ENCODE results near the gene RELB.

RELB gene

GRCh38 chr19:45050036-45050435, 48.8 kb downstream of the RELB start:
- H3K27ac ChIP-seq (ENCODE audit: insufficient read depth in 1 of 2, low read depth in 1 of 2, low read length in 2 of 2, poor library complexity in 1 of 2, severe bottlenecking in 2 of 2) = no peak overlapping the region
- H3K36me3 ChIP-seq (ENCODE audit: control insufficient read depth in 4 of 4, insufficient read depth in 4 of 4, low read length in 3 of 4) = peaks cover 8 to 61% (median 41%) of the 10 kb centered on the region in 4 experiments
- H3K4me3 ChIP-seq (ENCODE audit: control insufficient read depth in 1 of 7, extremely low read depth in 1 of 7, insufficient read depth in 4 of 7, low read depth in 2 of 7, low read length in 6 of 7) = no peak overlapping the region
- WGBS (ENCODE audit: insufficient coverage) = 91% methylated on average over 5 of the region's 6 CpGs
- peaks cover 2 to 25% (median 19%) of the 10 kb centered on the region in 4 experiments for H3K4me1 ChIP-seq (ENCODE audit: control extremely low read depth in 1 of 4, control insufficient read depth in 4 of 4, insufficient read depth in 4 of 4, low read length in 3 of 4)
- no peaks in the 10 kb centered on the region for H3K9me3 ChIP-seq (ENCODE audit: control extremely low read depth in 1 of 5, control insufficient read depth in 4 of 5, insufficient read depth in 2 of 5, low read depth in 1 of 5, low read length in 4 of 5)
- POLR2A ChIA-PET = no interaction called here
- no peaks in the 10 kb centered on the region for H3K27me3 ChIP-seq (replicated peaks in 2 of 5; ENCODE audit: control insufficient read depth in 4 of 5, insufficient read depth in 5 of 5, low read length in 4 of 5)
- CTCF ChIA-PET = interaction anchor here (1.1 to 2.4 kb wide), 5 partner anchors 8 to 76 kb away, joined by 3 to 14 read pairs (median 6); partner anchors contain the start of gene CLASRP
- DNase-seq = no peak

- H3K9me3 ChIP-seq (ENCODE audit: control extremely low read depth in 1 of 5, control insufficient read depth in 4 of 5, insufficient read depth in 2 of 5, low read depth in 1 of 5, low read length in 4 of 5) = no peaks in the 10 kb centered on the region
- ChIA-PET POLR2A (no interaction called here), CTCF (interaction anchor here (1.1 to 1.8 kb wide), 2 partner anchors 10 to 13 kb away, joined by 3 to 6 read pairs; no protein-coding TSS in a partner anchor)
- peaks cover 0 to 12% (median 6%) of the 10 kb centered on the region in 4 experiments for H3K4me1 ChIP-seq (ENCODE audit: control extremely low read depth in 1 of 4, control insufficient read depth in 4 of 4, insufficient read depth in 4 of 4, low read length in 3 of 4)
- H3K27ac ChIP-seq (ENCODE audit: insufficient read depth in 1 of 2, low read depth in 1 of 2, low read length in 2 of 2, poor library complexity in 1 of 2, severe bottlenecking in 2 of 2) = no peak overlapping the region
- WGBS (ENCODE audit: insufficient coverage) = 91% methylated on average over 7 of the region's 9 CpGs
- no peak for DNase-seq
- H3K27me3 ChIP-seq (replicated peaks in 2 of 5; ENCODE audit: control insufficient read depth in 4 of 5, insufficient read depth in 5 of 5, low read length in 4 of 5) = no peaks in the 10 kb centered on the region
- H3K36me3 ChIP-seq (ENCODE audit: control insufficient read depth in 4 of 4, insufficient read depth in 4 of 4, low read length in 3 of 4) = peaks cover 5 to 62% (median 45%) of the 10 kb centered on the region in 4 experiments
- no peak overlapping the region for H3K4me3 ChIP-seq (ENCODE audit: control insufficient read depth in 1 of 7, extremely low read depth in 1 of 7, insufficient read depth in 4 of 7, low read depth in 2 of 7, low read length in 6 of 7)
These were observed 50.8 kb downstream of the RELB start for GRCh38 chr19:45051929-45052579.

- Histone ChIP-seq H3K36me3 (ENCODE audit: control insufficient read depth in 4 of 4, insufficient read depth in 4 of 4, low read length in 3 of 4) (peaks cover 21 to 93% (median 82%) of the 10 kb centered on the region in 4 experiments), H3K27ac (ENCODE audit: insufficient read depth in 1 of 2, low read depth in 1 of 2, low read length in 2 of 2, poor library complexity in 1 of 2, severe bottlenecking in 2 of 2) (no peak overlapping the region), H3K9me3 (ENCODE audit: control extremely low read depth in 1 of 5, control insufficient read depth in 4 of 5, insufficient read depth in 2 of 5, low read depth in 1 of 5, low read length in 4 of 5) (no peaks in the 10 kb centered on the region), H3K4me3 (ENCODE audit: control insufficient read depth in 1 of 7, extremely low read depth in 1 of 7, insufficient read depth in 4 of 7, low read depth in 2 of 7, low read length in 6 of 7) (no peak overlapping the region), H3K4me1 (ENCODE audit: control extremely low read depth in 1 of 4, control insufficient read depth in 4 of 4, insufficient read depth in 4 of 4, low read length in 3 of 4) (no peaks in the 10 kb centered on the region), H3K27me3 (replicated peaks in 2 of 5; ENCODE audit: control insufficient read depth in 4 of 5, insufficient read depth in 5 of 5, low read length in 4 of 5) (no peaks in the 10 kb centered on the region)
- ChIA-PET POLR2A (no interaction called here), CTCF (interaction anchor here (0.8 to 6.6 kb wide), 5 partner anchors 15 to 68 kb away, joined by 3 to 59 read pairs (median 3); partner anchors contain the start of gene CLASRP)
- WGBS (ENCODE audit: insufficient coverage) = 98% methylated on average over 8 of the region's 8 CpGs
- DNase-seq = no peak
These were observed 55.6 kb downstream of the RELB start for GRCh38 chr19:45056831-45057230.

GRCh38 chr19:45057444-45057843, 56.2 kb downstream of the RELB start:
- no peak for DNase-seq
- no peak overlapping the region for H3K27ac ChIP-seq (ENCODE audit: insufficient read depth in 1 of 2, low read depth in 1 of 2, low read length in 2 of 2, poor library complexity in 1 of 2, severe bottlenecking in 2 of 2)
- H3K27me3 ChIP-seq (replicated peaks in 2 of 5; ENCODE audit: control insufficient read depth in 4 of 5, insufficient read depth in 5 of 5, low read length in 4 of 5) = no peaks in the 10 kb centered on the region
- H3K36me3 ChIP-seq (ENCODE audit: control insufficient read depth in 4 of 4, insufficient read depth in 4 of 4, low read length in 3 of 4) = peaks cover 18 to 91% (median 80%) of the 10 kb centered on the region in 4 experiments
- ChIA-PET CTCF (interaction anchor here (0.5 to 6.6 kb wide), 8 partner anchors 10 to 281 kb away, joined by 3 to 59 read pairs (median 3); partner anchors contain the start of gene CLASRP), POLR2A (interaction anchor here (0.6 kb wide), 1 partner anchor 42 kb away, joined by 5 read pairs; no protein-coding TSS in a partner anchor)
- H3K4me3 ChIP-seq (ENCODE audit: control insufficient read depth in 1 of 7, extremely low read depth in 1 of 7, insufficient read depth in 4 of 7, low read depth in 2 of 7, low read length in 6 of 7) = no peak overlapping the region
- no peaks in the 10 kb centered on the region for H3K4me1 ChIP-seq (ENCODE audit: control extremely low read depth in 1 of 4, control insufficient read depth in 4 of 4, insufficient read depth in 4 of 4, low read length in 3 of 4)
- 95% methylated on average over 9 of the region's 9 CpGs for WGBS (ENCODE audit: insufficient coverage)
- no peaks in the 10 kb centered on the region for H3K9me3 ChIP-seq (ENCODE audit: control extremely low read depth in 1 of 5, control insufficient read depth in 4 of 5, insufficient read depth in 2 of 5, low read depth in 1 of 5, low read length in 4 of 5)

GRCh38 chr19:45058622-45059159, 57.4 kb downstream of the RELB start:
- WGBS (ENCODE audit: insufficient coverage) = 95% methylated on average over 14 of the region's 14 CpGs
- Histone ChIP-seq H3K36me3 (ENCODE audit: control insufficient read depth in 4 of 4, insufficient read depth in 4 of 4, low read length in 3 of 4) (peaks cover 21 to 88% (median 76%) of the 10 kb centered on the region in 4 experiments), H3K27ac (ENCODE audit: insufficient read depth in 1 of 2, low read depth in 1 of 2, low read length in 2 of 2, poor library complexity in 1 of 2, severe bottlenecking in 2 of 2) (no peak overlapping the region), H3K4me1 (ENCODE audit: control extremely low read depth in 1 of 4, control insufficient read depth in 4 of 4, insufficient read depth in 4 of 4, low read length in 3 of 4) (no peaks in the 10 kb centered on the region), H3K4me3 (ENCODE audit: control insufficient read depth in 1 of 7, extremely low read depth in 1 of 7, insufficient read depth in 4 of 7, low read depth in 2 of 7, low read length in 6 of 7) (no peak overlapping the region), H3K9me3 (ENCODE audit: control extremely low read depth in 1 of 5, control insufficient read depth in 4 of 5, insufficient read depth in 2 of 5, low read depth in 1 of 5, low read length in 4 of 5) (no peaks in the 10 kb centered on the region), H3K27me3 (replicated peaks in 2 of 5; ENCODE audit: control insufficient read depth in 4 of 5, insufficient read depth in 5 of 5, low read length in 4 of 5) (no peaks in the 10 kb centered on the region)
- CTCF ChIA-PET = interaction anchor here (1.0 to 6.6 kb wide), 12 partner anchors 9 to 280 kb away, joined by 3 to 59 read pairs (median 4); partner anchors contain the start of genes APOE and CLASRP
- POLR2A ChIA-PET = interaction anchor here (0.6 kb wide), 1 partner anchor 20 kb away, joined by 7 read pairs; the partner anchor contains the start of gene CLASRP
- DNase-seq = no peak

- ChIA-PET CTCF (interaction anchor here (0.7 to 6.6 kb wide), 28 partner anchors 9 to 280 kb away, joined by 3 to 59 read pairs (median 4); partner anchors contain the start of genes APOE and CLASRP), POLR2A (no interaction called here)
- WGBS (ENCODE audit: insufficient coverage) = 80% methylated on average over 11 of the region's 16 CpGs
These were observed 58.1 kb downstream of the RELB start for GRCh38 chr19:45059258-45059965.

More at GRCh38 chr19:45059258-45059965, 58.1 kb downstream of the RELB start:
- Histone ChIP-seq H3K9me3 (ENCODE audit: control extremely low read depth in 1 of 5, control insufficient read depth in 4 of 5, insufficient read depth in 2 of 5, low read depth in 1 of 5, low read length in 4 of 5) (no peaks in the 10 kb centered on the region), H3K27me3 (replicated peaks in 2 of 5; ENCODE audit: control insufficient read depth in 4 of 5, insufficient read depth in 5 of 5, low read length in 4 of 5) (no peaks in the 10 kb centered on the region), H3K36me3 (ENCODE audit: control insufficient read depth in 4 of 4, insufficient read depth in 4 of 4, low read length in 3 of 4) (peaks cover 21 to 90% (median 75%) of the 10 kb centered on the region in 4 experiments), H3K27ac (ENCODE audit: insufficient read depth in 1 of 2, low read depth in 1 of 2, low read length in 2 of 2, poor library complexity in 1 of 2, severe bottlenecking in 2 of 2) (no peak overlapping the region), H3K4me1 (ENCODE audit: control extremely low read depth in 1 of 4, control insufficient read depth in 4 of 4, insufficient read depth in 4 of 4, low read length in 3 of 4) (no peaks in the 10 kb centered on the region), H3K4me3 (ENCODE audit: control insufficient read depth in 1 of 7, extremely low read depth in 1 of 7, insufficient read depth in 4 of 7, low read depth in 2 of 7, low read length in 6 of 7) (no peak overlapping the region)
- peak; percentile 84 to 92 (median 86) for DNase-seq

Data from common myeloid progenitor, CD34-positive (primary cell).